GF-D8 (cell line): ENCODE results near the gene CETP.

Experiments
- DNase-seq: peaks from one replicate; lab custom pipeline; 2025; lab: John Stamatoyannopoulos, UW

Gene CETP

GRCh38 chr16:56961851-56962281 lies at the start of gene CETP:
CETP (plus strand) TSS chr16:56961950; CDS start chr16:56961980, 30 bp downstream.
- no peak for DNase-seq

- DNase-seq, result no peak
These were observed 48.7 kb upstream of the CETP start for GRCh38 chr16:56912746-56913708.

GRCh38 chr16:56914896-56915295 lies 46.9 kb upstream of the CETP start:
- DNase-seq, result no peak

GRCh38 chr16:56915336-56916119 lies 46.2 kb upstream of the CETP start:
- DNase-seq, result no peak

GRCh38 chr16:56916571-56917403 lies 45.0 kb upstream of the CETP start:
- DNase-seq, result no peak

- DNase-seq, result no peak
These were observed 43.2 kb upstream of the CETP start for GRCh38 chr16:56918467-56919012.

- no peak for DNase-seq
These were observed 42.5 kb upstream of the CETP start for GRCh38 chr16:56919099-56919800.

GRCh38 chr16:56921571-56921970 lies 40.2 kb upstream of the CETP start:
- DNase-seq, result no peak

- DNase-seq, result no peak
These were observed 38.2 kb upstream of the CETP start for GRCh38 chr16:56923481-56924091.

GRCh38 chr16:56927471-56927870 lies 34.3 kb upstream of the CETP start:
- DNase-seq, result no peak

GRCh38 chr16:56929639-56930038 lies 32.1 kb upstream of the CETP start:
- no peak for DNase-seq

- DNase-seq, result no peak
These were observed 31.1 kb upstream of the CETP start for GRCh38 chr16:56930486-56931270.

- peak; percentile 68 for DNase-seq
These were observed 30.4 kb upstream of the CETP start for GRCh38 chr16:56931271-56931891.

- peak; percentile 86 for DNase-seq
These were observed 29.6 kb upstream of the CETP start, which contains the start of gene HERPUD1 for GRCh38 chr16:56931892-56932720. HERPUD1 (plus strand) TSS chr16:56932142; CDS start chr16:56932245, 103 bp downstream.

GRCh38 chr16:56932721-56933619 lies 28.8 kb upstream of the CETP start:
- DNase-seq, result peak; percentile 56

- no peak for DNase-seq
These were observed 27.7 kb upstream of the CETP start for GRCh38 chr16:56933828-56934598.
